ENCODE data around the gene C16orf92.

- TF ChIP-seq PHB2 (IDR thresholded peaks at IDR 0.05; ENCODE audit: partially characterized antibody) (no peak), ZNF331 (CRISPR knock-in tag; IDR thresholded peaks at IDR 0.05) (no peak), POLR2AphosphoS2 (IDR thresholded peaks at IDR 0.05; ENCODE audit: low read depth, low read length) (no peak), ZNF121 (CRISPR knock-in tag; IDR thresholded peaks at IDR 0.05) (no peak), MXI1 (IDR thresholded peaks at IDR 0.05; ENCODE audit: borderline replicate concordance, low read depth, low read length) (0 out of 3 replicates have a peak, but pooled peaks have one; percentile 13), POLR2A (IDR thresholded peaks at IDR 0.05; ENCODE audit: insufficient read depth in 1 of 2, low read depth in 2 of 2, low read length in 2 of 2) (no peak), ETV5 (CRISPR knock-in tag; IDR thresholded peaks at IDR 0.05; ENCODE audit: borderline replicate concordance) (no peak), DMAP1 (CRISPR knock-in tag; IDR thresholded peaks at IDR 0.05) (no peak), ZNF513 (CRISPR knock-in tag; conservative IDR thresholded peaks at IDR 0.05) (no peak), STAT5B (CRISPR knock-in tag; IDR thresholded peaks at IDR 0.05) (no peak), ZNF660 (CRISPR knock-in tag; IDR thresholded peaks at IDR 0.05; ENCODE audit: borderline replicate concordance, low read depth) (no peak), CTCF (CRISPR knock-in tag; IDR thresholded peaks at IDR 0.05) (no peak)
Measured at GRCh38 chr16:30060836-30061554, 38.0 kb downstream of the C16orf92 start.
